ENCODE measurements around the gene PLEKHO2. TPM values are rescaled to one million over a fixed set of nuclear protein-coding genes. Genes with fewer than 3 reads are reported as not detected.
A peak's percentile ranks its signal among the peaks of the same experiment; 100 is the strongest.

Gene PLEKHO2
- total and polyA plus RNA-seq, 2 experiments from 2014 or later: 12.7 to 15.1 TPM

- no peaks in the 10 kb centered on the region for H3K36me3 ChIP-seq (replicated peaks; ENCODE audit: insufficient read depth, low read depth)
- peak within 1 kb of the TSS; percentile 73 for H2AFZ ChIP-seq
- H3K27ac ChIP-seq: no peak within 1 kb of the TSS
- H3K79me2 ChIP-seq: no peaks in the 10 kb centered on the region
- DNase-seq (ENCODE audit: low spot score): peak; percentile 81
- H3K4me1 ChIP-seq (ENCODE audit: insufficient read depth): no peaks in the 10 kb centered on the region
- no peaks in the 10 kb centered on the region for H4K20me1 ChIP-seq (ENCODE audit: insufficient read depth, poor library complexity, severe bottlenecking)
- 6% methylated on average over 37 of the region's 72 CpGs for WGBS (ENCODE audit: low lambda C conversion rate, missing lambda C conversion rate)
- H3K4me2 ChIP-seq: peak within 1 kb of the TSS; percentile 96
- H3K9me2 ChIP-seq (replicated peaks; ENCODE audit: insufficient read depth): no peaks in the 10 kb centered on the region
- no peaks in the 10 kb centered on the region for H3K27me3 ChIP-seq
- no peaks in the 10 kb centered on the region for H3K9me3 ChIP-seq (ENCODE audit: low read depth)
- peak within 1 kb of the TSS; percentile 86 for H3K4me3 ChIP-seq
- TF ChIP-seq EZH2phosphoT487 (IDR thresholded peaks at IDR 0.05; ENCODE audit: low read depth, severe bottlenecking, unreplicated experiment) (no peak), CTCF (IDR thresholded peaks at IDR 0.05; ENCODE audit: poor library complexity) (no peak), EZH2 (IDR thresholded peaks at IDR 0.05; ENCODE audit: borderline replicate concordance) (no peak)
Measured at GRCh38 chr15:64911311-64912186, 69.8 kb downstream of the PLEKHO2 start, which contains the start of gene ANKDD1A. ANKDD1A (plus strand) TSS chr15:64911902; CDS start chr15:64911931, 29 bp downstream.

- H3K4me3 ChIP-seq: no peak overlapping the region
Measured at GRCh38 chr15:64912379-64913325, 70.9 kb downstream of the PLEKHO2 start.

More at GRCh38 chr15:64912379-64913325, 70.9 kb downstream of the PLEKHO2 start:
- Histone ChIP-seq H3K27ac (no peak overlapping the region), H4K20me1 (ENCODE audit: insufficient read depth, poor library complexity, severe bottlenecking) (no peaks in the 10 kb centered on the region), H3K9me3 (ENCODE audit: low read depth) (no peaks in the 10 kb centered on the region), H2AFZ (no peak overlapping the region), H3K9me2 (replicated peaks; ENCODE audit: insufficient read depth) (no peaks in the 10 kb centered on the region), H3K27me3 (no peaks in the 10 kb centered on the region), H3K4me1 (ENCODE audit: insufficient read depth) (no peaks in the 10 kb centered on the region), H3K36me3 (replicated peaks; ENCODE audit: insufficient read depth, low read depth) (no peaks in the 10 kb centered on the region), H3K79me2 (no peaks in the 10 kb centered on the region), H3K4me2 (peak overlapping the region; percentile 96)
- TF ChIP-seq CTCF (IDR thresholded peaks at IDR 0.05; ENCODE audit: poor library complexity) (no peak), EZH2 (IDR thresholded peaks at IDR 0.05; ENCODE audit: borderline replicate concordance) (no peak), EZH2phosphoT487 (IDR thresholded peaks at IDR 0.05; ENCODE audit: low read depth, severe bottlenecking, unreplicated experiment) (no peak)
- DNase-seq (ENCODE audit: low spot score): no peak
- 85% methylated on average over 15 of the region's 15 CpGs for WGBS (ENCODE audit: low lambda C conversion rate, missing lambda C conversion rate)

Measured in hepatocyte (in vitro differentiated cells).